Sigmoid colon (tissue), 4 donors: ENCODE measurements around the gene TMEM141.

ENCODE experiments used
- EP300 ChIP-seq, 4 donors: sonication (generic); formaldehyde crosslinking; IDR thresholded peaks; one replicate each; pipeline ENCODE4 v1.6.1; 2017; ENCODE audit warnings: antibody characterized with exemption in 4 of 4
- POLR2AphosphoS5 ChIP-seq, 4 donors: sonication (generic); formaldehyde crosslinking; IDR thresholded peaks; one replicate each; pipeline ENCODE4 v1.6.1; 2017; ENCODE audit warnings: antibody characterized with exemption in 4 of 4
- TF ChIP-seq, protein P1 (sequence below), 4 experiments: fragments of 450-650 bp in 3 of 4; fragments of 200-600 bp in 1 of 4; IDR thresholded peaks; one replicate each; pipeline ENCODE4 v1.5.1; 2016 to 2019; ENCODE audit warnings: antibody characterized with exemption in 4 of 4, mild to moderate bottlenecking in 3 of 4, moderate library complexity in 2 of 4

DNA sequence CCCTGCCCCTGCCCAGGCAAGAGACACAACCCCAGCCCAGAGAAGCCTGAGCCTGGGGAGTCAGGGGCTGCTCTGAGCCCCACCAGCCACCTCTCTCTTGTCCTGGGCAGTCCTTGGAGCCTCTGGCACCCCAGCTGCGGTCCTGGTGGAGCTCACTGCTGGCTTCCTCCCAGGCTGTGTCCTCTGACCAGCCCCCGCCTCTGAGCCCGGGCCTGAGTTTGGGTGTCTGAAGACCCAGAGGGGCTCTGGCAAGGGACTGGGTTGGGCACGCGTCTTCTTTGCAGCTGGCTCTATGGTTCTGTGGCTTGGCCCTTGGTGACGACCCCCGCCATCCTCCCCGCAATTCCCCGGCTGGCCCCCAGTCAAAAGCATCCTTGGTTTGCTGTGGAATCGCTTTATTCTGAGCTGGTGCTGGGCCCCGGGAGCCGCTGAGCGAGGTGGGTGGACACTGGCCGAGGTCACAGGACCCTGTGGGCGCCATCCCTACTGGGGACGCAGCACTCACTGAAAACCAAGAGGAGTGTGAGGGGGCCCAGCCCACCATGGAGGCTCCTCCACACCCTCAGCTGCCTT, 47.4 kb upstream of the TMEM141 start:
- TF ChIP-seq POLR2AphosphoS5 (IDR thresholded peaks at IDR 0.05), result no peak
- TF ChIP-seq, protein P1, sequence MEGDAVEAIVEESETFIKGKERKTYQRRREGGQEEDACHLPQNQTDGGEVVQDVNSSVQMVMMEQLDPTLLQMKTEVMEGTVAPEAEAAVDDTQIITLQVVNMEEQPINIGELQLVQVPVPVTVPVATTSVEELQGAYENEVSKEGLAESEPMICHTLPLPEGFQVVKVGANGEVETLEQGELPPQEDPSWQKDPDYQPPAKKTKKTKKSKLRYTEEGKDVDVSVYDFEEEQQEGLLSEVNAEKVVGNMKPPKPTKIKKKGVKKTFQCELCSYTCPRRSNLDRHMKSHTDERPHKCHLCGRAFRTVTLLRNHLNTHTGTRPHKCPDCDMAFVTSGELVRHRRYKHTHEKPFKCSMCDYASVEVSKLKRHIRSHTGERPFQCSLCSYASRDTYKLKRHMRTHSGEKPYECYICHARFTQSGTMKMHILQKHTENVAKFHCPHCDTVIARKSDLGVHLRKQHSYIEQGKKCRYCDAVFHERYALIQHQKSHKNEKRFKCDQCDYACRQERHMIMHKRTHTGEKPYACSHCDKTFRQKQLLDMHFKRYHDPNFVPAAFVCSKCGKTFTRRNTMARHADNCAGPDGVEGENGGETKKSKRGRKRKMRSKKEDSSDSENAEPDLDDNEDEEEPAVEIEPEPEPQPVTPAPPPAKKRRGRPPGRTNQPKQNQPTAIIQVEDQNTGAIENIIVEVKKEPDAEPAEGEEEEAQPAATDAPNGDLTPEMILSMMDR (IDR thresholded peaks at IDR 0.05), result no peak
- TF ChIP-seq EP300 (IDR thresholded peaks at IDR 0.05), result no peak
